ENCODE results near the gene DHRSX.
"Not testable (repeated sequence)": the region's sequence is repeated elsewhere in the genome, so short reads cannot be mapped to it uniquely, and the experiment has no call there.

The DHRSX gene

GRCh38 chrX:2286731-2287130, 214.0 kb downstream of the DHRSX start:
- no peak for DNase-seq

- no peak for DNase-seq
Measured at GRCh38 chrX:2284601-2285000, 216.2 kb downstream of the DHRSX start.

DNA sequence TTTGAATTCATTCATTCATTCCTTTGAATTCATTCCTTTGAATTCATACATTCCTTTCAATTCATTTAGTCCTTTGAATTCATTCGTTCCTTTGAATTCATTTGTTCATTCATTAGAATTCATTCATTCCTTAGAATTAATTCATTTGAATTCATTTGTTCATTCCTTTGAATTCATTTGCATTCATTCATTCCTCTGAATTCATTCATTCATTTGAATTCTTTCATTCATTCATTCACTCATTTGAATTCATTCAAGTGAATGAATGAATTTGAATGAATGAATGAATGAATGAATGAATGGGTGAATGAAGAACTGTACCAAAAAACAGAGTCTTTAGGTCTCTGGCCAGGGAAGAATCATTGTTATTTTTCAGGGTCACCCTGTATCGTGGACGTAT, 216.6 kb downstream of the DHRSX start:
- no peak for DNase-seq

GRCh38 chrX:2283111-2283859, 217.5 kb downstream of the DHRSX start:
- no peak for DNase-seq

DNA sequence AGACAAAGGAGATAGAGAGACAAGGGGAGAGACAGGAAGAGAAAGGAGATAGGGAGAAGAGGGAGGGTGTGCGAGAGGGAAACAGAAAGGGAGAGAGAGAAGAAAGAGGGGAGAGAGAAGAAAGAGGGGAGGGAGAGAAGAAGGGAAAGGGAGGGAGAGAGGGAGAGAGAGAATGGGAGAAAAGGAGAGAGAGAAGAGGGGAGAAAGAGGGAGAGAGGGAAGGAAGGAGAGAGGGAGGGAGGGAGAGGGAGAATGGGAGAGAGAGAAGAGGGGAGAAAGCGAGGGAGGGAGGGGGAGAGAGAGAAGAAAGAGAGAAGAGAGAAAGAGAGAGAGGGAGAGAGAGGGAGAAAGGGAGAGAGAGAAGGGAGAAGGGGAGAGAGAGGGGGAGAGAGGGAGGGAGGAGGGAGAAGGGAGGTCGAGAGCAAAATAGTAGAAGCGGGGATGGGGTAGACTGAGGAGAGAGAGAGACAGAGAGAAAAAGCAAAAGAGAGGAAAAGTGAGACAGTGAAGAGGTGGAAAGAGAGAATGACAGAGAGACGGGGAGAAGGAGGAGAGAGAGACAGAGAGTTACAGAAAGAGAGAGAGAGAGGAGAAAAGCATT, 218.2 kb downstream of the DHRSX start:
- DNase-seq = no peak

DNA sequence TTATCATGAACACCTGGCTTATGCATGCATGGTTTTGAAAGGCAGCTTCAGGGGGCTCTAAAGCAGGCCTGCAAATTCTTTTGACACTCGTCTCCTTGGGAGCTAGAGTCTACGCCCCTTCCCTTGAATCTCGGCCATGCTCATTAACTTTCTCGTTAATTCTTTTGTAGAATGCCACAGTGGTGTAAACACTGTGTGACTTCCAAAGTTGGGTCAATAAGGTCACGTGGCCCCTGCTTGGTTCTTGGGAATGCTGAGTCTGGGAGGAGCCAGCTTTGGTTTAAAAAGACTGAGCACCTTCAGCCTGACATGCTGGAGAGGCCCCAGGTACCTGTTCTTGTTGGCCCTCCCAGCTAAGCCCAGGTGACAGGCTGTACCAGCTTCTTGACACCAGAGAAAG, 228.4 kb downstream of the DHRSX start:
- no peak for DNase-seq

DNA sequence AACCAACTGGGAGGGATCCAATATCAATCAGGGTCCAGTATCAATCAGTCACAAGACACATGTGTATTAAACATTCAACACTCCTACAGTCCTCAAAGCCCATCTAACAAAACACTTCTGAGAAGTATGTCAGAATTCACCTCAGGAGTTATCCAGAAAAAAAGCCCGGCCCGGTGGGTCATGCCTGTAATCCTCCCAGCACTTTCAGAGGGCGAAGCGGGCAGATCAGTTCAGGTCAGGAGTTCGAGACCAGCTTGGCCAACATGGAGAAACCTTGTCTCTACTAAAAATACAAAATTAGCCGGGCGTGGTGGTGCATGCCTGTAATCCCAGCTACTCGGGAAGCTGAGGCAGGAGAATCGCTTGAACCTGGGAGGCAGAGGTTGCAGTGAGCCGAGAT, 229.2 kb downstream of the DHRSX start:
- DNase-seq = not testable (repeated sequence)

- DNase-seq = not testable (repeated sequence)
Measured at GRCh38 chrX:2270783-2271182, 230.0 kb downstream of the DHRSX start.

DNA sequence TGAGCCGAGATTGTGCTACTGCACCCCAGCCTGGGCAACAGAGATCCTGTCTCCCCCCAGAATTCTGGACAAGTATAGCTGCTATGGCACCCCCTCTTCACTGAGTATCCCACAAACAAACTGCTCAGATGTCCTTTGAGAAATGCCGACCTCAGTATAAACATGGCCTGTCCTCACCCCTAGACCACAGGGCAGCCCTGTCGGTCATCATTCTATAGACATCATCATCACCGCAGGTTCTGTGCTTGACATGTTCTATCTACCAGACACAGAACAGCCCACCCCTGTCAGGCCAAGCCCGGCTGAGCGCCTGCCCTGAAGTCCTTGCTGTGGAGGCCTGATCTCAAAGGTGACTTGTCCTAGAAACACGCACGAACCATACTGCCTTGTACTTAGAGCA, 232.9 kb downstream of the DHRSX start:
- DNase-seq = no peak

DNA sequence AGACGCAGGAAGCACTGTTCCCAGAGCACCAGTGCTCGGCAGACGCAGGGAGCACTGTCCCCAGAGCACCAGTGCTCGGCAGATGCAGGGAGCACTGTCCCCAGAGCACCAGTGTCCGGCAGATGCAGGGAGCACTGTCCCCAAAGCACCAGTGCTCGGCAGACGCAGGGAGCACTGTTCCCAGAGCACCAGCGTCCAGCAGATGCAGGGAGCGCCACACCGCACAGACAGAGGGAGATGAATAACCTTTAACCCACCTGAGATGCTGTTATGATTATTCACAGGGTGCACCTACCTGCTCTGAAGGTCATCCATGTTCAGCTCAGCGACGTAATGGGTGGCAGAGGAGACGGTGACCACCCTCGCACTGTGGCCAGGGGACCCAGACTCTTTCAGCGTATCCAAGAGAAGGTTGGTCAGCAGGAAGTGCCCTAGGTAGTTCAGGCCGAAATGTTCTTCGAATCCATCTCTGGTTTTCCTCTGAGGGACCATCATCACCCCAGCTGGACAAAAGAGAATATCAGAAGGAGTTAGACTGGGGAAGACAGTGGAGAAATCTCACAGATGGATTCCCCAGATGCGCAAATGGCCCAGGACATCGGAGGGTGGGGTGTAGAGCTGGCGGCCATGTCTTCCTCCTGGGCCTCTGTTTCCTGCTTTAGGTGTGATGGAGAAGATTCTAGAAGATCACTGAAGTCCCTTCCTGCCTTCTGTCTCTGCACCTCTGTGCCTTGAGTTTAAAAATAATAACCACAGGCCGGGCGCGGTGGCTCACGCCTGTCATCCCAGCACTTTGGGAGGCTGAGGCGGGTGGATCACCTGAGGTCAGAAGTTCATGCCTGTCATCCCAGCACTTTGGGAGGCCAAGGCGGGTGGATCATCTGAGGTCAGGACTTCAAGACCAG, 234.1 kb downstream of the DHRSX start:
- no peak for DNase-seq

DNA sequence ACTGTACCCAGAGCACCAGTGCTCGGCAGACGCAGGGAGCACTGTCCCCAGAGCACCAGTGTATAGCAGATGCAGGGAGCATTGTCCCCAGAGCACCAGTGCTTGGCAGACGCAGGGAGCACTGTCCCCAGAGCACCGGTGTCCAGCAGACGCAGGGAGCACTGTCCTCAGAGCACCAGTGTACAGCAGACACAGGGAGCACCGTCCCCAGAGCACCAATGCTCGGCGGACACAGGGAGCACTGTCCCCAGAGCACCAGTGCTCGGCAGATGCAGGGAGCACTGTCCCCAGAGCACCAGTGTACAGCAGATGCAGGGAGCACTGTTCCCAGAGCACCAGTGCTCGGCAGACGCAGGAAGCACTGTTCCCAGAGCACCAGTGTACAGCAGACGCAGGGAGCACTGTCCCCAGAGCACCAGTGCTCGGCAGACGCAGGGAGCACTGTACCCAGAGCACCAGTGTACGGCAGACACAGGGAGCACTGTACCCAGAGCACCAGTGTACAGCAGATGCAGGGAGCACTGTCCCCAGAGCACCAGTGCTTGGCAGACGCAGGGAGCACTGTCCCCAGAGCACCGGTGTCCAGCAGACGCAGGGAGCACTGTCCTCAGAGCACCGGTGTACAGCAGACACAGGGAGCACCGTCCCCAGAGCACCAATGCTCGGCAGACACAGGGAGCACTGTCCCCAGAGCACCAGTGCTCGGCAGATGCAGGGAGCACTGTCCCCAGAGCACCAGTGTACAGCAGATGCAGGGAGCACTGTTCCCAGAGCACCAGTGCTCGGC, 234.9 kb downstream of the DHRSX start:
- DNase-seq = not testable (repeated sequence)

GRCh38 chrX:2264179-2265030, 236.4 kb downstream of the DHRSX start:
- no peak for DNase-seq

- no peak for DNase-seq
Measured at GRCh38 chrX:2263203-2263602, 237.6 kb downstream of the DHRSX start.

- no peak for DNase-seq
Measured at GRCh38 chrX:2262668-2263055, 238.1 kb downstream of the DHRSX start.

- DNase-seq = no peak
Measured at GRCh38 chrX:2261831-2262667, 238.7 kb downstream of the DHRSX start.

DNA sequence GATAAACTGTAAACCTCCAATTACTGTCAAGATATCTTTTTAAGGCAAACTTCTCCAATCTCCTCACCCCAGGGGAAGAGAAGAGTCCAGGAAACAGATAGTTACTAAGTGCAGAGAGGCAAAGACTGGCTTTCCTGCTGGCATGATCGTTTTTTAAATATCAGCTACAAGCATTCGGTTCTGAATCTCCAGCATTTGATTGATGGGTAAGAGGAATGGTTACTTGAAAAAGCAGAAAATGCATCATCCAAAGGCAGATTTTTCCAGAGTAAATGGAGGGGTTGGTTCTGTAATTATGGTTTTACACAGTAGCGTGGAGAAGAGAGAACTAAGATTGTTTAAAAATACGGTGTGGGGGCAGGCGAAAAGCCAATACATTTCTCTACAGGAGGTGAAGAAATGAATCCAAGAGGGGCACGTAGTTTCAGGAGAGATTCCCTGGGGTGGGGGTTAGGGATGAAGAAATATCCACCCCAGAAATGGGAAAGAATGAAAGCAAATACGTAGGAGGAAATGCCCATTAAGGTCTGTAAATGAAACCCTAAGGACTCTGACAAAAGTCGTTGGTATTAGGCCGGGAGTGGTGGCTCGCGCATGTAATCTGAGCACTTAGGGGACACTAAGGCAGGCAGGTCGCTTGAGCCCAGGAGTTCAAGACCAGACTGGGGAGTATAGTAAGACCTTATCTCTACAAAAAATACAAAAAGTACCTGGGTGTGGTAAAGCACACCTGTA, 248.3 kb downstream of the DHRSX start:
- DNase-seq = no peak

GRCh38 chrX:2251211-2251610, 249.6 kb downstream of the DHRSX start:
- no peak for DNase-seq

GRCh38 chrX:2243913-2244460, 256.8 kb downstream of the DHRSX start:
- DNase-seq = peak; percentile 37

- DNase-seq = no peak
Measured at GRCh38 chrX:2242980-2243379, 257.8 kb downstream of the DHRSX start.

DNA sequence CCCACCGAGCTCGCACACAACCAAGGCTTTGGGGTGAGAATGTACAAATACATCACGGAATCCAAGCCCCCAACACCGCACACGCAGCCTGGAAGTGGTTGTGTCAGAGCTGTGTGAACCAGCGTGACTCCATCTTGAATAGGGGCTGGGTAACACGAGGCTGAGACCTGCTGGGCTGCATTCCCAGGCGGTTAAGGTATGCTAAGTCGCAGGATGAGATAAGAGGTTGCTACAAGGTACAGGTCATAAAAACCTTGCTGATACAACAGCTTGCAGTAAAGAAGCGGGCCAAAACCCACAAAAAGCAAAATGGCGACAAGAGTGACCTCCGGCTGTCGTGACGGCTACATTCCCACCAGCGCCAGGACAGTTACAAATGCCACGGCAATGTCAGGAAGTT, 258.4 kb downstream of the DHRSX start:
- no peak for DNase-seq

Data from hematopoietic multipotent progenitor cell treated with erythropoietin and hydrocortisone succinate and interleukin-3 and kit ligand, for 6 days (in vitro differentiated cells).